GM12878 (cell line): ENCODE results near the gene YPEL4. TPM values are rescaled to one million over a fixed set of nuclear protein-coding genes. Genes with fewer than 3 reads are reported as not detected.
A peak's percentile ranks its signal among the peaks of the same experiment; 100 is the strongest.

Experiments
- ATF3 ChIP-seq: IDR thresholded peaks from 2 replicates; pipeline ENCODE4 v1.6.1; 2011; ENCODE audit warnings: low read depth, mild to moderate bottlenecking, low read length, moderate library complexity, borderline replicate concordance; ENCODE audit errors: extremely low read depth
- ATF7 ChIP-seq: fragments of 450-650 bp; IDR thresholded peaks from 2 replicates; pipeline ENCODE4 v1.6.1; 2016; ENCODE audit warnings: low read depth, mild to moderate bottlenecking
- CHD1 ChIP-seq: IDR thresholded peaks from 2 replicates; pipeline ENCODE4 v1.6.1; 2012; ENCODE audit warnings: low read depth, low read length, improper control_type of control experiment
- EED ChIP-seq: sonication (generic); IDR thresholded peaks from 2 replicates; pipeline ENCODE4 v1.6.1; 2016; ENCODE audit warnings: antibody characterized with exemption, low read depth
- EP300 ChIP-seq, 2 experiments: fragments of 150-350 bp in 1 of 2; IDR thresholded peaks; 2 replicates each; pipeline ENCODE4 v1.6.1; 2011 to 2012; ENCODE audit warnings: low read depth in 2 of 2, low read length in 2 of 2, borderline replicate concordance in 1 of 2, improper control_type of control experiment in 1 of 2, inconsistent platforms in 1 of 2; ENCODE audit not compliant: control insufficient read depth in 1 of 2
- GABPA ChIP-seq: IDR thresholded peaks from 2 replicates; pipeline ENCODE4 v1.6.1; 2014; ENCODE audit warnings: antibody characterized with exemption, low read depth, mild to moderate bottlenecking, inconsistent platforms
- IKZF1 ChIP-seq: fragments of 450-650 bp; conservative IDR thresholded peaks from 2 replicates; pipeline ENCODE4 v1.6.1; 2017; ENCODE audit warnings: antibody characterized with exemption, mild to moderate bottlenecking
- IRF3 ChIP-seq: fragments of 450-650 bp; IDR thresholded peaks from 2 replicates; pipeline ENCODE4 v1.6.1; 2014; ENCODE audit warnings: mild to moderate bottlenecking
- IRF4 ChIP-seq: IDR thresholded peaks from 2 replicates; pipeline ENCODE4 v1.6.1; 2011; ENCODE audit warnings: low read depth, low read length
- KDM1A ChIP-seq: fragments of 200-600 bp; sonication (generic); IDR thresholded peaks from 2 replicates; pipeline ENCODE4 v1.6.1; 2016; ENCODE audit warnings: borderline replicate concordance
- NFYB ChIP-seq: IDR thresholded peaks from 2 replicates; pipeline ENCODE4 v1.6.1; 2011; ENCODE audit warnings: low read depth, mild to moderate bottlenecking, low read length, improper control_type of control experiment, moderate library complexity; ENCODE audit not compliant: insufficient read depth
- NR2F1 ChIP-seq: fragments of 450-650 bp; conservative IDR thresholded peaks from 2 replicates; pipeline ENCODE4 v1.6.1; 2017; ENCODE audit warnings: mild to moderate bottlenecking
- PBX3 ChIP-seq: IDR thresholded peaks from 2 replicates; pipeline ENCODE4 v1.6.1; 2011; ENCODE audit warnings: mild to moderate bottlenecking, low read depth, low read length, moderate library complexity; ENCODE audit not compliant: insufficient replicate concordance
- RAD51 ChIP-seq: fragments of 450-650 bp; IDR thresholded peaks from 2 replicates; pipeline ENCODE4 v1.6.1; 2016; ENCODE audit warnings: moderate library complexity, mild to moderate bottlenecking, inconsistent platforms
- RBBP5 ChIP-seq: fragments of 200-600 bp; sonication (generic); conservative IDR thresholded peaks from 2 replicates; pipeline ENCODE4 v1.6.1; 2016
- RELB ChIP-seq: fragments of 450-650 bp; IDR thresholded peaks from 2 replicates; pipeline ENCODE4 v1.6.1; 2017; ENCODE audit warnings: low read depth, mild to moderate bottlenecking, moderate library complexity
- SIN3A ChIP-seq: IDR thresholded peaks from 2 replicates; pipeline ENCODE4 v1.6.1; 2012; ENCODE audit warnings: low read depth, low read length, improper control_type of control experiment
- SMAD5 ChIP-seq: IDR thresholded peaks from 2 replicates; pipeline ENCODE4 v1.6.1; 2016; ENCODE audit warnings: antibody characterized with exemption, low read depth
- SP1 ChIP-seq: IDR thresholded peaks from one replicate; pipeline ENCODE4 v1.6.1; 2011; ENCODE audit warnings: low read depth, low read length
- SPI1 ChIP-seq: IDR thresholded peaks from 2 replicates; pipeline ENCODE4 v1.6.1; 2011; ENCODE audit warnings: low read depth, mild to moderate bottlenecking, low read length, moderate library complexity, borderline replicate concordance; ENCODE audit not compliant: insufficient read depth
- SUZ12 ChIP-seq: fragments of 200-600 bp; sonication (generic); IDR thresholded peaks from one replicate; pipeline ENCODE4 v1.6.1; 2018; ENCODE audit warnings: antibody characterized with exemption, mild to moderate bottlenecking; ENCODE audit not compliant: unreplicated experiment
- YBX1 ChIP-seq: fragments of 450-650 bp; IDR thresholded peaks from 2 replicates; pipeline ENCODE4 v1.6.1; 2016; ENCODE audit warnings: antibody characterized with exemption
- YY1 ChIP-seq: IDR thresholded peaks from 2 replicates; pipeline ENCODE4 v1.6.1; 2011; ENCODE audit warnings: low read depth, mild to moderate bottlenecking, low read length
- polyA plus RNA-seq, 11 experiments: library from polyadenylated mRNA; depleted of rRNA in 4 of 11; unstranded in 6 of 11; stranded (reverse) in 5 of 11; fragments of >200 nt; fragmentation: Nextera tagmentation in 4 of 11; fragmentation: Illumina TruSeq in 1 of 11; extraction: Ambion mirVana in 4 of 11; extraction: Trizol in 1 of 11; gene quantifications; 1 replicate in 1 of 11; 2 replicates in 10 of 11; pipeline versions ENCODE4 v1.2.1 to v1.2.3, GENCODE V29; 2011 to 2016; ENCODE audit warnings: inconsistent platforms in 2 of 11, missing spikeins in 2 of 11, low read depth in 1 of 11
- total RNA-seq, 4 experiments: library from RNA; depleted of rRNA in 3 of 4; stranded (reverse); fragments of >200 nt in 3 of 4; fragmentation: Illumina TruSeq in 1 of 4; extraction: Trizol in 1 of 4; gene quantifications; 2 replicates each; pipeline versions ENCODE4 v1.2.1 to v1.2.3, GENCODE V29; 2013 to 2021
- TF ChIP-seq, protein P1 (sequence below): fragments of 450-650 bp; formaldehyde crosslinking; IDR thresholded peaks from 2 replicates; pipeline ENCODE4 v1.5.0; 2022; ENCODE audit warnings: mild to moderate bottlenecking, missing genetic modification characterization

Gene YPEL4
- total and polyA plus RNA-seq, 10 of the 15 experiments (the other 5 are each of a cell fraction or from before 2014, with no cell fraction given), result 0.07 to 0.50 (median 0.13) TPM; not detected in 5

DNA sequence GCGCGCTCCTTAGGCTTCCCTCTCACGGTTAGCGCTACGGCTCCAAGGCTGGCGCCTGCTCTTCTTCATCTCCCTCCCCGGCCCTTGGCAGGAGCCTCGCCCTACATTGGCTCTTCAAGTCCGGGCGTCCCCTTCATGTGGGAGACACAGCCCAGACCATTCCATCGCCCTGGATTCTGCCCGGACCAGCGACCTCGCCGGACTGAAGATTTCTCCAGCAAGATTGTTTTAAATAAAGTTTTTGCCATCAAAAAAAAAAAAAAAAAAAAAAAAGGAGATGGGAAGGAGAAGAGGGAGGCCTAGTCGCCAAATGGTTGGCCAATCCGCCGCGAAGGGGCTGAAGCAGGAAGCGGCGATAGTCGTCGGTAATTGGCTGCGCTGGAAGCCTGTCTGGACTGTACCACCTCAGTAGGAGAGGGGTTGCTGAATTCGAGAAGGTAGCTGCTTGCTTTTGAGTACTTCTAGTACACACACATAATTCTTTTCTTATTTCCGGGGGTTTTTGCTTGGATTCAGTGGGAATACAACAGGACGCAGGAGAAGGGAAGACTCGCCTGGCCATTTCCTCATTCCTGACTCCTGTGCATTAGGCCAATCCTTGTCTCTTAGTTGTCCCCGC lies 17.5 kb upstream of the YPEL4 start (continued):
- TF ChIP-seq YY1, result peak; percentile 16; the same call in 1 of the 2 replicates
- TF ChIP-seq SUZ12, result no peak
- peak; percentile 69; the same call in 1 of the 2 replicates for TF ChIP-seq SPI1
- peak; percentile 91 for TF ChIP-seq SP1
- peak; percentile 34; the same call in 1 of the 2 replicates for TF ChIP-seq ATF3
- peak; percentile 95 for TF ChIP-seq PBX3
- no peak for TF ChIP-seq IRF4
- TF ChIP-seq RELB, result peak; percentile 81
- TF ChIP-seq NFYB, result peak; percentile 89
- TF ChIP-seq, protein P1, sequence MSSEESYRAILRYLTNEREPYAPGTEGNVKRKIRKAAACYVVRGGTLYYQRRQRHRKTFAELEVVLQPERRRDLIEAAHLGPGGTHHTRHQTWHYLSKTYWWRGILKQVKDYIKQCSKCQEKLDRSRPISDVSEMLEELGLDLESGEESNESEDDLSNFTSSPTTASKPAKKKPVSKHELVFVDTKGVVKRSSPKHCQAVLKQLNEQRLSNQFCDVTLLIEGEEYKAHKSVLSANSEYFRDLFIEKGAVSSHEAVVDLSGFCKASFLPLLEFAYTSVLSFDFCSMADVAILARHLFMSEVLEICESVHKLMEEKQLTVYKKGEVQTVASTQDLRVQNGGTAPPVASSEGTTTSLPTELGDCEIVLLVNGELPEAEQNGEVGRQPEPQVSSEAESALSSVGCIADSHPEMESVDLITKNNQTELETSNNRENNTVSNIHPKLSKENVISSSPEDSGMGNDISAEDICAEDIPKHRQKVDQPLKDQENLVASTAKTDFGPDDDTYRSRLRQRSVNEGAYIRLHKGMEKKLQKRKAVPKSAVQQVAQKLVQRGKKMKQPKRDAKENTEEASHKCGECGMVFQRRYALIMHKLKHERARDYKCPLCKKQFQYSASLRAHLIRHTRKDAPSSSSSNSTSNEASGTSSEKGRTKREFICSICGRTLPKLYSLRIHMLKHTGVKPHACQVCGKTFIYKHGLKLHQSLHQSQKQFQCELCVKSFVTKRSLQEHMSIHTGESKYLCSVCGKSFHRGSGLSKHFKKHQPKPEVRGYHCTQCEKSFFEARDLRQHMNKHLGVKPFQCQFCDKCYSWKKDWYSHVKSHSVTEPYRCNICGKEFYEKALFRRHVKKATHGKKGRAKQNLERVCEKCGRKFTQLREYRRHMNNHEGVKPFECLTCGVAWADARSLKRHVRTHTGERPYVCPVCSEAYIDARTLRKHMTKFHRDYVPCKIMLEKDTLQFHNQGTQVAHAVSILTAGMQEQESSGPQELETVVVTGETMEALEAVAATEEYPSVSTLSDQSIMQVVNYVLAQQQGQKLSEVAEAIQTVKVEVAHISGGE (CRISPR knock-in tag), result no peak
- TF ChIP-seq NR2F1, result no peak
- no peak for TF ChIP-seq RBBP5
- TF ChIP-seq EED, result peak; percentile 38; the same call in 1 of the 2 replicates
- TF ChIP-seq IRF3, result peak; percentile 75
- TF ChIP-seq SIN3A, result peak; percentile 89
- TF ChIP-seq ATF7, result peak; percentile 100
- no peak for TF ChIP-seq KDM1A
- no peak for TF ChIP-seq RAD51
- TF ChIP-seq IKZF1, result peak; percentile 63; the same call in 1 of the 2 replicates
- TF ChIP-seq EP300 (IDR thresholded peaks at IDR 0.05; ENCODE audit: borderline replicate concordance in 1 of 2, control insufficient read depth in 1 of 2, low read depth in 2 of 2, low read length in 2 of 2), result peak in 1 of 2 experiments; percentile 18; a peak in 1 of 4 replicates
- TF ChIP-seq YBX1, result no peak
- TF ChIP-seq GABPA, result peak; percentile 82
- TF ChIP-seq SMAD5, result 0 out of 2 replicates have a peak, but pooled peaks have one; percentile 39
- TF ChIP-seq CHD1, result peak; percentile 98
